Lower leg skin (tissue), 3 donors: Measurements from ENCODE around the gene SPATA31D1.

Source experiments
- POLR2A ChIP-seq, 2 donors: fragments of 450-650 bp; IDR thresholded peaks; one replicate each; pipeline ENCODE4 v1.6.1; 2016 to 2017; ENCODE audit warnings: antibody characterized with exemption in 2 of 2, mild to moderate bottlenecking in 1 of 2, moderate library complexity in 1 of 2
- TF ChIP-seq, protein P1 (sequence below), 3 donors: fragments of 450-650 bp; IDR thresholded peaks; one replicate each; pipeline ENCODE4 v1.5.1; 2016; ENCODE audit warnings: antibody characterized with exemption in 3 of 3, mild to moderate bottlenecking in 3 of 3, moderate library complexity in 2 of 3

DNA sequence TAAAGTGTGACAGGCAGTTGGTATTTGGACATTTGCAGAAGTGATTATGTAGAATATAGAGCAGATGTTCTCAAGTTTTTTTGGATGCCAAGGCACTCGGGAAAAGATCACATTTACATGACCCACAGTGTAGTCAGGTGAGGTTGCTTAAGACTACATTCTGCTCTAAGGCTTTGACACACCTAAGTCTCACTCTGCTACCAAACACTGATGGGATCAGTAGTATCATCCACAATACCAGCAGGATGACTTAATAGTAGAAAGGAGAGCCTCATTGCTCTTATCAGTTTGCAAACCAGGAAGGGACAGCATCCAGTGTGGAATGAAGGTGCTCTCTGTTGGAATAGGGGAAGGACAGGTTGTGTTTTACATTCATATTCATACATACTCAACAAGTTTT, 2.5 kb upstream of the SPATA31D1 start:
- TF ChIP-seq, protein P1, sequence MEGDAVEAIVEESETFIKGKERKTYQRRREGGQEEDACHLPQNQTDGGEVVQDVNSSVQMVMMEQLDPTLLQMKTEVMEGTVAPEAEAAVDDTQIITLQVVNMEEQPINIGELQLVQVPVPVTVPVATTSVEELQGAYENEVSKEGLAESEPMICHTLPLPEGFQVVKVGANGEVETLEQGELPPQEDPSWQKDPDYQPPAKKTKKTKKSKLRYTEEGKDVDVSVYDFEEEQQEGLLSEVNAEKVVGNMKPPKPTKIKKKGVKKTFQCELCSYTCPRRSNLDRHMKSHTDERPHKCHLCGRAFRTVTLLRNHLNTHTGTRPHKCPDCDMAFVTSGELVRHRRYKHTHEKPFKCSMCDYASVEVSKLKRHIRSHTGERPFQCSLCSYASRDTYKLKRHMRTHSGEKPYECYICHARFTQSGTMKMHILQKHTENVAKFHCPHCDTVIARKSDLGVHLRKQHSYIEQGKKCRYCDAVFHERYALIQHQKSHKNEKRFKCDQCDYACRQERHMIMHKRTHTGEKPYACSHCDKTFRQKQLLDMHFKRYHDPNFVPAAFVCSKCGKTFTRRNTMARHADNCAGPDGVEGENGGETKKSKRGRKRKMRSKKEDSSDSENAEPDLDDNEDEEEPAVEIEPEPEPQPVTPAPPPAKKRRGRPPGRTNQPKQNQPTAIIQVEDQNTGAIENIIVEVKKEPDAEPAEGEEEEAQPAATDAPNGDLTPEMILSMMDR (IDR thresholded peaks at IDR 0.05) = no peak
- no peak for TF ChIP-seq POLR2A (IDR thresholded peaks at IDR 0.05)
